OCI-LY1 (cell line): ENCODE measurements around the gene FGGY.

Source experiments
- CTCF ChIP-seq: fragments of 200-600 bp; sonication (generic), shearing (Covaris generic); IDR thresholded peaks from 2 replicates; pipeline ENCODE4 v1.5.1; 2017; ENCODE audit warnings: mild to moderate bottlenecking, antibody characterized with exemption, low read length, moderate library complexity, mixed read lengths
- EZH2 ChIP-seq: fragments of 200-600 bp; sonication (generic), shearing (Covaris generic); IDR thresholded peaks from 2 replicates; pipeline ENCODE4 v1.8.0; 2017; ENCODE audit warnings: borderline replicate concordance, mixed run types, mild to moderate bottlenecking, antibody characterized with exemption, low read length, moderate library complexity, mixed read lengths

GRCh38 chr1:59707178-59707791 is 410.4 kb downstream of the FGGY start:
- TF ChIP-seq CTCF, result no peak
- no peak for TF ChIP-seq EZH2
